ENCODE measurements around the gene FGD4.

DNA sequence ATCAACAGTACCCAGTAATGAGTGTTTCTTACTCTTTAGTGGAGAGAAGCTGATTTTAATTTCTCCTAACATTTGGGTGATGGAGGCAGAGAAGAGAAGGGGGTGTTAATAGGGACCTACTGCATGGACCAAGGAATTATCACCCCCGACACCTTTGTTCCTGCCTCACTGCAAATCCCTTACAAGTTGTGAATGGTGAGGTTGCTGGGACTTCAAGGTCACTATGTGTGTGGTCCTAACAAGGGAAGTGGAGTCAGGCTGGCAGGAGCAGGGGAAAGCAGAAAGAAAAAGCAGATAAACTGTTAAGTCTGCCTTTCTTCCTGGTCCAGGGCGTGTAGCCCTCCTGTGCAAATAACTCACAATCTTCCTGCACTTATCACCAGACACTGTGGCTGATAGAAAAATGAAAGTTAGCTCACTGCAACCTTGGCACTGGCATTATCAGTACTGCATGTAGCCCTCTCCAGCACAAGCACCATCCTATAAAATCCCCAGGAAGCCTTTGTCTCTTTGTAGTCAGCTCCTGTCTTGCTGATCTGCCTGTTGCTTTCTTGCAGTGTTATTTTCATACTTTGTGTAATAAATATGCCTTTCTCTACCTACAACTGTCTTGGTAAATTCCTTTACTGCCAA is 167.4 kb downstream of the FGD4 start:
- no peak for TF ChIP-seq CTCF (IDR thresholded peaks at IDR 0.05)
- TF ChIP-seq POLR2A (IDR thresholded peaks at IDR 0.05) = no peak
